Neural progenitor cell (in vitro differentiated cells): Measurements from ENCODE around the gene ASIC5.

ENCODE experiments used
- CTCF ChIP-seq: fragments of 200-600 bp; sonication (generic); IDR thresholded peaks from 2 replicates; pipeline ENCODE4 v1.5.1; 2017; ENCODE audit warnings: antibody characterized with exemption, mild to moderate bottlenecking
- EZH2 ChIP-seq: fragments of 200-600 bp; sonication (generic); IDR thresholded peaks from 2 replicates; pipeline ENCODE4 v1.6.1; 2017; ENCODE audit warnings: antibody characterized with exemption, mild to moderate bottlenecking, moderate library complexity
- EZH2phosphoT487 ChIP-seq: fragments of 200-600 bp; sonication (generic); IDR thresholded peaks from 2 replicates; pipeline ENCODE4 v1.6.1; 2017; ENCODE audit warnings: antibody characterized with exemption

- no peak for TF ChIP-seq CTCF
- no peak for TF ChIP-seq EZH2
- TF ChIP-seq EZH2phosphoT487: no peak
These were observed 9.8 kb upstream of the ASIC5 start for GRCh38 chr4:155875878-155876277.
